Measurements from ENCODE around the gene TRIOBP. TPM values are rescaled to one million over a fixed set of nuclear protein-coding genes. Genes with fewer than 3 reads are reported as not detected.

TRIOBP gene
- total and polyA plus RNA-seq, 9 donors, result 36.4 to 61.5 (median 52.4) TPM

- DNase-seq, result no peak
- 54% methylated on average over 10 of the region's 21 CpGs for WGBS (ENCODE audit: insufficient coverage)
- Histone ChIP-seq H3K4me3 (ENCODE audit: low read length) (no peak within 1 kb of the TSS), H3K36me3 (ENCODE audit: control insufficient read depth, insufficient read depth, low read length) (peaks cover 2% of the 10 kb centered on the region), H3K9me3 (replicated peaks; ENCODE audit: control insufficient read depth, low read depth, low read length) (no peaks in the 10 kb centered on the region), H3K4me1 (ENCODE audit: control insufficient read depth, insufficient read depth, low read length) (peaks cover 27% of the 10 kb centered on the region), H3K27ac (ENCODE audit: low read length) (no peak within 1 kb of the TSS), H3K27me3 (ENCODE audit: control insufficient read depth, insufficient read depth, low read length) (peaks cover 54% of the 10 kb centered on the region)
Observed at GRCh38 chr22:37823134-37823985, 126.5 kb downstream of the TRIOBP start, which contains the start of gene GALR3. Gene GALR3 (plus strand): TSS chr22:37823382. CDS start chr22:37823407, 25 bp downstream.

GRCh38 chr22:37824674-37825641 lies 128.1 kb downstream of the TRIOBP start:
- H3K4me3 ChIP-seq (ENCODE audit: low read length), result peak overlapping the region; percentile 19
- no peaks in the 10 kb centered on the region for H3K9me3 ChIP-seq (replicated peaks; ENCODE audit: control insufficient read depth, low read depth, low read length)
- H3K36me3 ChIP-seq (ENCODE audit: control insufficient read depth, insufficient read depth, low read length), result peaks cover 14% of the 10 kb centered on the region
- H3K27ac ChIP-seq (ENCODE audit: low read length), result no peak overlapping the region
- DNase-seq, result no peak
- WGBS (ENCODE audit: insufficient coverage), result 5% methylated on average over 135 of the region's 135 CpGs
- peaks cover 40% of the 10 kb centered on the region for H3K27me3 ChIP-seq (ENCODE audit: control insufficient read depth, insufficient read depth, low read length)
- peaks cover 18% of the 10 kb centered on the region for H3K4me1 ChIP-seq (ENCODE audit: control insufficient read depth, insufficient read depth, low read length)

Other genes with a start within 250 kb of the TRIOBP start
- gene MFNG, start 210.7 kb upstream of the TRIOBP start, total RNA-seq, result 5.2 TPM
- gene MFNG, start 210.7 kb upstream of the TRIOBP start, polyA plus RNA-seq (ENCODE audit: insufficient read depth in 1 of 8, insufficient read length in 8 of 8, low replicate concordance in 1 of 8), result 1 to 10 TPM; 5.0 to 10.0 (median 6.2) TPM
- gene CARD10, start 177.6 kb upstream of the TRIOBP start, total RNA-seq, result 7.8 TPM
- gene CARD10, start 177.6 kb upstream of the TRIOBP start, polyA plus RNA-seq (ENCODE audit: insufficient read depth in 1 of 8, insufficient read length in 8 of 8, low replicate concordance in 1 of 8), result 10 to 100 TPM; 12.1 to 19.3 (median 14.4) TPM
- 14.9 TPM for gene CDC42EP1, start 136.6 kb upstream of the TRIOBP start, total RNA-seq
- 10 to 100 TPM; 40.3 to 53.9 (median 50.5) TPM for gene CDC42EP1, start 136.6 kb upstream of the TRIOBP start, polyA plus RNA-seq (ENCODE audit: insufficient read depth in 1 of 8, insufficient read length in 8 of 8, low replicate concordance in 1 of 8)
- 0.22 TPM for gene LGALS2, start 117.0 kb upstream of the TRIOBP start, total RNA-seq
- gene LGALS2, start 117.0 kb upstream of the TRIOBP start, polyA plus RNA-seq (ENCODE audit: insufficient read depth in 1 of 8, insufficient read length in 8 of 8, low replicate concordance in 1 of 8), result 1 to 10 TPM in 2 of 8 donors, under 1 TPM in 6; 0.33 to 7.7 (median 0.54) TPM
- 29.5 TPM for gene GGA1, start 88.2 kb upstream of the TRIOBP start, total RNA-seq
- gene GGA1, start 88.2 kb upstream of the TRIOBP start, polyA plus RNA-seq (ENCODE audit: insufficient read depth in 1 of 8, insufficient read length in 8 of 8, low replicate concordance in 1 of 8), result 10 to 100 TPM; 27.4 to 46.8 (median 37.6) TPM
- gene SH3BP1, start 57.4 kb upstream of the TRIOBP start, total RNA-seq, result 5.2 TPM
- gene SH3BP1, start 57.4 kb upstream of the TRIOBP start, polyA plus RNA-seq (ENCODE audit: insufficient read depth in 1 of 8, insufficient read length in 8 of 8, low replicate concordance in 1 of 8), result 10 to 100 TPM in 4 of 8 donors, 1 to 10 TPM in 4; 6.7 to 13.7 (median 9.4) TPM
- gene PDXP, start 38.3 kb upstream of the TRIOBP start, total RNA-seq, result 10.8 TPM
- gene PDXP, start 38.3 kb upstream of the TRIOBP start, polyA plus RNA-seq (ENCODE audit: insufficient read depth in 1 of 8, insufficient read length in 8 of 8, low replicate concordance in 1 of 8), result 10 to 100 TPM; 12.5 to 17.8 (median 15.4) TPM
- gene LGALS1, start 21.4 kb upstream of the TRIOBP start, total RNA-seq, result 2,864 TPM
- 1,000 to 10,000 TPM; 1,526 to 2,219 (median 2,039) TPM for gene LGALS1, start 21.4 kb upstream of the TRIOBP start, polyA plus RNA-seq (ENCODE audit: insufficient read depth in 1 of 8, insufficient read length in 8 of 8, low replicate concordance in 1 of 8)
- 16.2 TPM for gene NOL12, start 10.7 kb upstream of the TRIOBP start, total RNA-seq
- gene NOL12, start 10.7 kb upstream of the TRIOBP start, polyA plus RNA-seq (ENCODE audit: insufficient read depth in 1 of 8, insufficient read length in 8 of 8, low replicate concordance in 1 of 8), result 10 to 100 TPM; 15.8 to 18.5 (median 17.8) TPM
- gene GCAT, start 110.9 kb downstream of the TRIOBP start, total RNA-seq, result 7.4 TPM
- 1 to 10 TPM; 4.4 to 8.3 (median 6.5) TPM for gene GCAT, start 110.9 kb downstream of the TRIOBP start, polyA plus RNA-seq (ENCODE audit: insufficient read depth in 1 of 8, insufficient read length in 8 of 8, low replicate concordance in 1 of 8)
- gene GALR3, start 126.3 kb downstream of the TRIOBP start, total RNA-seq, result not detected
- gene GALR3, start 126.3 kb downstream of the TRIOBP start, polyA plus RNA-seq (ENCODE audit: insufficient read depth in 1 of 8, insufficient read length in 8 of 8, low replicate concordance in 1 of 8), result under 1 TPM in 3 of 8 donors, not detected in 5; 0.09 to 0.14 (median 0.10) TPM
- gene ANKRD54, start 147.3 kb downstream of the TRIOBP start, total RNA-seq, result 9.8 TPM
- gene ANKRD54, start 147.3 kb downstream of the TRIOBP start, polyA plus RNA-seq (ENCODE audit: insufficient read depth in 1 of 8, insufficient read length in 8 of 8, low replicate concordance in 1 of 8), result 10 to 100 TPM; 10.0 to 15.4 (median 11.7) TPM
- gene EIF3L, start 152.4 kb downstream of the TRIOBP start, total RNA-seq, result 1,312 TPM
- 1,000 to 10,000 TPM; 1,056 to 1,352 (median 1,211) TPM for gene EIF3L, start 152.4 kb downstream of the TRIOBP start, polyA plus RNA-seq (ENCODE audit: insufficient read depth in 1 of 8, insufficient read length in 8 of 8, low replicate concordance in 1 of 8)
- gene MICALL1, start 209.2 kb downstream of the TRIOBP start, total RNA-seq, result 21.7 TPM
- 10 to 100 TPM; 35.8 to 73.8 (median 51.1) TPM for gene MICALL1, start 209.2 kb downstream of the TRIOBP start, polyA plus RNA-seq (ENCODE audit: insufficient read depth in 1 of 8, insufficient read length in 8 of 8, low replicate concordance in 1 of 8)